GM20000 (cell line): ENCODE results near the gene SETD1A.
A peak's percentile ranks its signal among the peaks of the same experiment; 100 is the strongest.

Source experiments
- DNase-seq: peaks from one replicate; pipeline ENCODE4 v3.0.0; 2012; ENCODE audit warnings: low spot score
- TF ChIP-seq, protein P1 (sequence below): IDR thresholded peaks from 2 replicates; pipeline ENCODE4 v1.5.1; 2012; ENCODE audit warnings: mild to moderate bottlenecking, control low read depth; ENCODE audit errors: extremely low read depth, missing control alignments

The SETD1A gene

DNA sequence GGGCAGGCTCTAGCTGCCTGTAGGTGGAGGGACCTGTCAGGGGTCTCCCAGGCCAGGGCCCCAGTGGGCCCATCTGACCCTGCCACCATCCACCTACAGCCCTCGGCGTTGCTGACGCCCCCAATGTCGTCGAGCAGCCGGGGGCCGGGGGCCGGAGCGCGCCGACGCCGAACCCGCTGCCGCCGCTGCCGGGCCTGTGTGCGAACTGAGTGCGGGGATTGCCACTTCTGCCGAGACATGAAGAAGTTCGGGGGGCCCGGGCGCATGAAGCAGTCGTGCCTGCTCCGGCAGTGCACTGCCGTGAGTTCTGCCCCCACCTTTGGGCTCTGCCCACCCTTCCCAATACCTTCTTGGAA, 31.9 kb upstream of the SETD1A start:
- TF ChIP-seq, protein P1, sequence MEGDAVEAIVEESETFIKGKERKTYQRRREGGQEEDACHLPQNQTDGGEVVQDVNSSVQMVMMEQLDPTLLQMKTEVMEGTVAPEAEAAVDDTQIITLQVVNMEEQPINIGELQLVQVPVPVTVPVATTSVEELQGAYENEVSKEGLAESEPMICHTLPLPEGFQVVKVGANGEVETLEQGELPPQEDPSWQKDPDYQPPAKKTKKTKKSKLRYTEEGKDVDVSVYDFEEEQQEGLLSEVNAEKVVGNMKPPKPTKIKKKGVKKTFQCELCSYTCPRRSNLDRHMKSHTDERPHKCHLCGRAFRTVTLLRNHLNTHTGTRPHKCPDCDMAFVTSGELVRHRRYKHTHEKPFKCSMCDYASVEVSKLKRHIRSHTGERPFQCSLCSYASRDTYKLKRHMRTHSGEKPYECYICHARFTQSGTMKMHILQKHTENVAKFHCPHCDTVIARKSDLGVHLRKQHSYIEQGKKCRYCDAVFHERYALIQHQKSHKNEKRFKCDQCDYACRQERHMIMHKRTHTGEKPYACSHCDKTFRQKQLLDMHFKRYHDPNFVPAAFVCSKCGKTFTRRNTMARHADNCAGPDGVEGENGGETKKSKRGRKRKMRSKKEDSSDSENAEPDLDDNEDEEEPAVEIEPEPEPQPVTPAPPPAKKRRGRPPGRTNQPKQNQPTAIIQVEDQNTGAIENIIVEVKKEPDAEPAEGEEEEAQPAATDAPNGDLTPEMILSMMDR: no peak
- no peak for DNase-seq

DNA sequence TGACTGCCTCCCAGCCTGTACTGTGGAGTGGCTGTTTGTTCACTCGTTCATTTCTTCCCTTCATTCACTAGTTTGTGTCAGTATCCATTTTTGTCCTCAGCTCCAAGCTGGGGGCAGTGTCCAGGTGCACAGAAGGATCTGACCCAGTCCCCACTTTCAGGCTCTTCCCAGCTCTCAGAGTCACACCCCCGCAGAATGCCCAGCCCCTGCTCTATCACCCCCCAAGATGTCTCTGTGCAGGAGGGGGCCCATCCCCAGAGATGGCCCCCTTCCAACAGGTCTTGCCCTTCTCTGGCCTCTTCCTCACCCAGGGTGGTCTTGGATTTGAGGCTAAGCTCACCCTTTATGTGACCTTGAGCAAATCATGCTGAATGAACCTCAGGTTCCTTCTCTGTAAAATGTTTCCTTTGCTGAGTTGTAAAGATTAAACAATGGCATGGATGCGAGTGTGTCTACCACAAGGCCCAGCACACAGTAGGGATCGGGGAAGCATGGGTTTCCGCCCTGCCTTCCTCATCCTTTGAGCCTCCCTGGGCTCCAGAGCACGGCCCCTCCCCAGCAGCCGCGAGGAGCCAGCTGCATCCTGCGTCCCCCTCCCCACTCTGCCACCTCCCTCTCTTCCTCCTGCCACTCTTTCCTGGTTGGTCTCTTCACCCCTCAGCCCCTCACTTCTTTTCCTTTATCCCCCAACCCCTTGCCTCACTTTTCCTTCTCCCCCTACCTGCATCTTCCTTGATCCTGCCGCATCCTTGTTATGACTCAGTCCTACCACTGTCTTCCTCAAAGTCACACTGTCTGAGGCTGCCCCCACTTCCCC, 31.4 kb upstream of the SETD1A start:
- TF ChIP-seq, protein P1: no peak

DNA sequence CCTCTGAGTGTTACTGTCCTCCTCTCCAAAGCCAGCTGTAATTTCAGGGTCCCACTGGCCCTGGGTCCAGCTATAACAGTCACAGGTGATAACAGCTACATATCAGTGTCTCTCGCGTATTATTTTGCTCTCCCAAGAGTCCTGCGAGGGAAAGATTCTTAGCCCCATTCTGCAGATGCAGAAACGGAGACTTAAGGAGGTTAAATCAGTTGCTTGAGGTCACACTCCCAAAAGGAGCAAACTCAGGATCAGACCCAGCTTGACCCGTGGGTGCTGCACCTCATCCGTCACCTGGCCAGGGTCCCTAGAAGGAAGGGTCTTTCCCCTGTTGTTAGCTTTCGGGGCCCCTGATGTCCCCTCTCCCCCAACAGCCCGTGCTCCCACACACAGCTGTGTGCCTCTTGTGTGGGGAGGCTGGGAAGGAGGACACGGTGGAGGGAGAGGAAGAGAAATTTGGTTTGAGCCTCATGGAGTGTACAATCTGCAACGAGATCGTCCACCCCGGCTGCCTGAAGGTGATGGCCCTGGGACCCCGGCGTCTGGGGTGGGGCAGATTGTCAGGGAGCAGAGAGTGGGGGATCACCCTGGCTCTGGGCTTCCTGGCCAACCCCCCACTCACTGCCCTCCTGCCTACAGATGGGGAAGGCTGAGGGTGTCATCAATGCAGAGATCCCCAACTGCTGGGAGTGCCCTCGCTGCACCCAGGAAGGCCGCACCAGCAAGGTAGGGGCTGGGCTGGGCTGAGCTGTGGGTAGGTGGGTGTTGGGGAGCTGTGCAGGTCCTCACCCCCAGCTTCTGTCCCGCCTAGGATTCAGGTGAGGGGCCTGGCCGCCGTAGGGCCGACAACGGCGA, 30.4 kb upstream of the SETD1A start:
- TF ChIP-seq, protein P1: no peak
- no peak for DNase-seq

More for the DNA sequence above, 31.4 kb upstream of the SETD1A start:
- peak; percentile 12 for DNase-seq

DNA sequence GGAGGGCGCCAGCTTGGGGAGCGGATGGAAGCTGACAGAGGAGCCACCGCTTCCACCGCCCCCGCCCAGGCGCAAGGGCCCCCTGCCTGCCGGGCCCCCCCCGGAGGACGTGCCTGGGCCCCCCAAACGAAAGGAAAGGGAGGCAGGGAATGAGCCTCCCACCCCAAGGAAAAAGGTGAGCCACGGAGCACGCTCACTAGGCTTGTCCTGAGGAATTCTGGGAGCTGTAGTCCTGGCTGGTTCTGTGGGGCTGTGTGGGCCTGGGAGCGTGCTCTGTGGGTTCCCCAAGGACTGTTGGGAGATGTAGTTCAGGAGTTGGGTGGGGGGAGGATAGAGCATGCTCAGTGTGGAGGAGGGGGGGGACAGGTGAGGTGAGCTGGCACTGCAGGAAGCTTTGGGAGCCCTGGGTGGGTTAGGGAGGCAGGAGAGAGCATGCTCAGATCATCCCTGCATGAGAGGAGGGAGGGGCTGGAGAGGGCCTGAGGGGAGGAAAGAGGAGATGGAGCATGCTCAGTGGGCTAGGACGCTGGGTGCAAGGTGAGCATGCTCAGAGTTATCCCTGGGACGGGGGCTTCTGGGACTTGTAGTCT, 29.7 kb upstream of the SETD1A start:
- TF ChIP-seq, protein P1: no peak

DNA sequence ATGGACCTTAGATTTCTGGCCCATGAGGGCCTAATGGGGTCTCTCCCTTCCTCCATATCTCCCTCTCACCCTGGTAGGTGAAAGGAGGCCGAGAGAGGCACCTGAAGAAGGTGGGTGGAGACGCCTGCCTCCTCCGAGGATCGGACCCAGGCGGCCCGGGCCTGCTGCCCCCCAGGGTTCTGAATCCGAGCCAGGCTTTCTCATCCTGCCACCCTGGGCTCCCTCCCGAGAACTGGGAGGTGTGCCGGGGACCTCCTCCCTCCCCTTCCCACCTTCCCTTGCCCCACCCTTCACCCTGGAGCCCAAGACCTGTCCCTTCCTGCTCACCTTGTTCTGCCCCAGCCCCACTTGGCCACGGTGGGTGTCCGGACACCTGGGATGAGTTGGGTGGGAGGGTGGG, 29.2 kb upstream of the SETD1A start:
- DNase-seq: no peak
- TF ChIP-seq, protein P1: no peak

More for the DNA sequence above, 29.7 kb upstream of the SETD1A start:
- DNase-seq: peak; percentile 67

DNA sequence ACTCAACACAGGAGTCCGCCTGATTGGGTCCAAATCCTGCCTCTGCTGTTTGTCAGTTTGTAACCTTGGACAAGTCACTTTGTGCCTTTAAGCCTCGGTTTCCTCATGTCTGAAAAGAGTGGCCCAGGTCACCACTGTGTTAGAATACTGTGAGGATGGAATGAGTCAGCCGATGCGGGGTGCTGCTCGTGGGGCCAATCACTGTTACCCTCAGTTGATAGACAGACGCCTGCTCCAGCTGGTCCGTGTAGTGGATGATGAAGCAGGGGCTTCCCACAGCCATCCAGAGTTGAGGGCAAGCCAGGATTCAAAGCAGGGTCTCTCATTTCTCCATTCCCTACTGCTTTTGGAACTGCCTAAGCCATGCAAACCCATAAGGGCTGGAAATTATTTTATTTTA, 28.4 kb upstream of the SETD1A start:
- TF ChIP-seq, protein P1: no peak
- DNase-seq: no peak

DNA sequence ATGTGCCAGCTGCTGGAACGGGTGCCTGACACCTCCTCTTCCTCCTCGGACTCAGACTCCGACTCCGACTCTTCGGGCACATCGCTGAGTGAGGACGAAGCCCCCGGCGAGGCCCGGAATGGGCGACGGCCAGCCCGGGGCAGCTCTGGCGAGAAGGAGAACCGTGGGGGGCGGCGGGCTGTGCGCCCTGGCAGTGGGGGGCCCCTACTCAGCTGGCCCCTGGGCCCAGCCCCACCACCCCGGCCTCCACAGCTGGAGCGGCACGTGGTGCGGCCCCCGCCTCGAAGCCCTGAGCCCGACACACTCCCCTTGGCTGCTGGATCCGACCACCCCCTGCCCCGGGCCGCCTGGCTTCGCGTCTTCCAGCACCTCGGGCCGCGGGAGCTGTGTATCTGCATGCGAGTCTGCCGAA, 27.4 kb upstream of the SETD1A start:
- TF ChIP-seq, protein P1: no peak
- DNase-seq: no peak
